Activated CD4-positive, alpha-beta T cell treated with anti-CD3 and anti-CD28 coated beads, Interleukin-2, Interleukin-4, amounts not matched to agents 100 ng/mL and 50 ng/mL, durations not matched to agents 16 hours and 8 hours (primary cell): ENCODE data around the gene ZNF138.

Source experiments
- DNase-seq: peaks from one replicate; pipeline ENCODE4 v3.0.0-alpha.2; 2020; ENCODE audit warnings: low spot score

ZNF138 gene

DNA sequence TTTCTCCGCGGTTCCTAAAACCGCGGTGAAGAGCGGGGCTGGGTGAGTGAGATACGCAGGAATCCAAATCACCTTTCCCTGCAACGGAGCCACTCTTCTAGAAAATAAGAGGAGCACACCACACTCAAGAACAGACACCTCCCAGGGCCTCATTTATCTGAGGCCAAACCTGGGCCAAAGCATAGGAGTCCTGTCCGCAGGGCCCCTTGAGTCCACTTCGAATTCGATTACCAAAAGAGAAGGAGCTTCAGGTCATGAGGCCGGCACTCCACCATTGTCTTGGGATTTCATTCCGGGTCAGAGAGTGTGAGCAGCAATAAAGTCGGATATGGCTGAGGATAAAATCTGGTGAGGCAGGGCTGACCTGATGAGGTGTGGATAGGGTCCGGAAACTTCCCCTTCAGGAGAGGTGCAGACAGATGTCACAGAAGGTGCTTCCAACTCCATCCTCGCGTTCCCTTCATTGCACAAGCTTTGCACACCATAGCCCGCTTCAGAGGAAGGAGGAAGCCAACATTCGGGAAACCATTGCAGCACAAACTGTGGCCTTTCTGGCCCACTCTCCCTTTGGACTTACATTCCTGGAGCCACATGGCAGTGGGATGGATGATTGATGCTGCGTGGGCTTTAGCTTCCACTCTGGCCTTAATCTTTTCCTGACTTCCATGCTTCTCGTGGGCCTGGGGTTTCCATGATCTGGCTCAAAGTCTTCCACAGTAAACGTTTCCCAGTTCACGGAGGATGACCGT is 81.6 kb downstream of the ZNF138 start:
- no peak for DNase-seq

- DNase-seq, result peak; percentile 38
These were observed 82.8 kb downstream of the ZNF138 start for GRCh38 chr7:64876792-64877713.

DNA sequence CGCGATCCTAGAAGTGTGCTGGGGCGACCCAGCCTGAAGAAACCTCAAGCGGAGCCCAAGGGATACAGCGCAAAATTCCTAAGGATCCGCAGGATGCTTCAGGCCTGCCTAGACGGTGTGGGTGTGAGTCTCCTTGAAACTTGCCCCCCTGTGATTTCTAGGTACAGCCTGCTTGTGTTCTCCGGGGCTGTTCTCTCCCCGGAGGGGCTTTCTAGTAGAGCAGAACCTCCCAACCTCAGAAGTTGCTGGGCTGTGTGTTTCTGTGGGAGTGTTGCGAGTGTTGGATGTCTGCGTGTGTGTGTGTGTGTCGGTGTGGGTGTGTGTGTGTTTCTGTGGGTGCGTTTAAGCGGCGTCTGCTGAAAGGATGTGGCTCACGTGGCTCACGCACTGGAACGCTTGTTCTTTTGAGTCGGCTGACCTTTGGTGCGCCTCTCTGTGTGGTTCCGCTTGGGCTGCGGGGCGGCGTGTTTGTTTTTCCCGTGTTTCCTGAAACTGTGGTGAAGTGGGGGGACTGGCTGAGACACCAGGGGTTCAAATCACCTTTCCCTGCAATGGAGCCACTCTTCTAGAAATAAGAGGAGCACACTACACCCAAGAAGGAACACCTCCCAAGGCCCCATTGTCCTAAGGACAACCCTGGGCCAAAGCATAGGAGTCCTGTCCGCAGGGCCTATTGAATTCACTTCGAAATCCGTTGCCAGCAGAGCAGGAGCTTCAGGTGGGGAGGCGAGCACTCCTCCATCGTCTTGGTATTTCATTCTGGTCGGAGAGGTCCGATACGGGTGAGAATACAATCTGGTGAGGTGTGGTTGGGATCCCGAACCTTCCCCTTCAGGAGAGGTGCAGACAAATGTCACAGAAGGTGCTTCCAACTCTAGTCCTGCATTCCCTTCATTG is 83.7 kb downstream of the ZNF138 start:
- DNase-seq, result no peak

- no peak for DNase-seq
These were observed 84.5 kb downstream of the ZNF138 start for GRCh38 chr7:64878684-64879083.

- DNase-seq, result no peak
These were observed 85.0 kb downstream of the ZNF138 start for GRCh38 chr7:64879086-64879730.

- DNase-seq, result no peak
These were observed 85.6 kb downstream of the ZNF138 start for GRCh38 chr7:64879800-64880199.

GRCh38 chr7:64880322-64881297 is 86.4 kb downstream of the ZNF138 start:
- no peak for DNase-seq

- DNase-seq, result no peak
These were observed 87.4 kb downstream of the ZNF138 start for GRCh38 chr7:64881461-64882287.

DNA sequence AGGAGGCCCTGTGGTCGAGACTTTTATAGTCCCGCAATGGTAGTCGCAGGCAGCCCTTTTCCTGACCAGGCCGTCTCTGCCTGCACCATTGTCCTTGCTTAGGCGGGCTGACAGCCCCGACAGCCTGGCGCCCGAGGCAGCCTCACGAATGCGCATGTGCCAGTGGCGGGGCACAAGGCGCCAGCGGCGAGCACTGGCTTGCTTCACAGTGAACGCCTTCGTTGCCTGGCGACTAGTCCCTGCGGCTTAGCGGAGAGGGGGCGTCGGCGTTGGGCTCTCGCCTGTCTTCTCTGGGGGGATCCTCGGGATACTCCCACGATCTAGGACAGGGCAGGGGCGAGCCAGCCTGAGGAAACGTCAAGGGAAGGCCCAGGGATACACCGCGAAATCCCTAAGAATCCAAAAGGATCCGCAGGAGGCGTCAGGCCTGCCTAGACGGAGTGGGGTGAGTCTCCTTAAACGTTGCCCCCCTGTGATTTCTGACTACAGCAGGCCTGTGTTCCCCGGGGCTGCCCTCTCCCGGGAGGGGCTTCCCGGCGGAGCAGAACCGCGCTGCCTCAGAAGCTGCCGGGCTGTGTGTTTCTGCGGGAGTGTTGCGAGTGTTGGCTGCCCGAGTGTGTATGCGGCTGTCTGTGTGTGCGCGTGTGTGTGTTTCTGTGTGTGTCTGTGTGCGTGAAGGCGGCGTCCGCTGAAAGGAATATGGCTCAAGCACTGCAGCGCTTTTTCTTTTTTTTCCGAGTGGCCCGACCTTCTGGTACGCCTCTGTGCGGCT is 88.3 kb downstream of the ZNF138 start:
- DNase-seq, result no peak
